Medulla oblongata (tissue), 1 donor: Measurements from ENCODE around the gene ZMIZ1.
A peak's percentile ranks its signal among the peaks of the same experiment; 100 is the strongest.

Source experiments
- DNase-seq: peaks from one replicate; pipeline ENCODE4 v3.0.0-alpha.2; 2015; ENCODE audit errors: extremely low spot score

ZMIZ1 gene

DNA sequence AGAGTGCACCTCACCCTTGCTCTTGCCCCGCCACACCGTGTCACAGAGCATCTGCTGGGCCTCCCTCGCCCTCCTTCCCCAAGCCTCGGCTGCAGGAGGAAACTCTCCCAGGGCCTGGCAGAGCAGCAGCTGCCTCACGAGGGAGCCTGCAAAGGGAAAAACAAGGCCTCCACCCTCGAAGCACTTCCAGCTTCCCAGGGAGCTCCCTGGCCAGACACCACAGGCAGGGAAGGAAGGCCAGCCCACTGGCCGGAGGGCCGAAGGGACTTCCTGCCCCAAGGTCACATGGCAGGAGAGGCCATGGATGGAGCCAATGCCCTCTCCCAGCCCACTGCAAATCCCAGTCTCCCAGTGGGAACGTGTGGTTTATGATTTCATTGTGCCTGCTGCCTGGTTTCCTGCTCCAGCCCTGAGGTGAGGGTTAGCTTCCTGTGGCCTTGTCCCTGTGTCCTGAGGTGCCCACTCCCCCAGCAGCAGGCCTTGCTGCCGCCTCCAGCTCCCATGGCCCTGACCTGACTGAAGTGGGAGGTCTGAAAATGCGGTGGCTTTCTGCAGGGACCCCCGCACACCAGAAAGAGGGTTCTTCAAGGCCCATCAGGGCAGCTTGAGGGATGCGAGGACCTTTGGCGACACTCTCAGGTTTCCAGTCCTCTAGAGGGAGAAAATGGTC is 178.0 kb downstream of the ZMIZ1 start:
- DNase-seq, result peak; percentile 81

DNA sequence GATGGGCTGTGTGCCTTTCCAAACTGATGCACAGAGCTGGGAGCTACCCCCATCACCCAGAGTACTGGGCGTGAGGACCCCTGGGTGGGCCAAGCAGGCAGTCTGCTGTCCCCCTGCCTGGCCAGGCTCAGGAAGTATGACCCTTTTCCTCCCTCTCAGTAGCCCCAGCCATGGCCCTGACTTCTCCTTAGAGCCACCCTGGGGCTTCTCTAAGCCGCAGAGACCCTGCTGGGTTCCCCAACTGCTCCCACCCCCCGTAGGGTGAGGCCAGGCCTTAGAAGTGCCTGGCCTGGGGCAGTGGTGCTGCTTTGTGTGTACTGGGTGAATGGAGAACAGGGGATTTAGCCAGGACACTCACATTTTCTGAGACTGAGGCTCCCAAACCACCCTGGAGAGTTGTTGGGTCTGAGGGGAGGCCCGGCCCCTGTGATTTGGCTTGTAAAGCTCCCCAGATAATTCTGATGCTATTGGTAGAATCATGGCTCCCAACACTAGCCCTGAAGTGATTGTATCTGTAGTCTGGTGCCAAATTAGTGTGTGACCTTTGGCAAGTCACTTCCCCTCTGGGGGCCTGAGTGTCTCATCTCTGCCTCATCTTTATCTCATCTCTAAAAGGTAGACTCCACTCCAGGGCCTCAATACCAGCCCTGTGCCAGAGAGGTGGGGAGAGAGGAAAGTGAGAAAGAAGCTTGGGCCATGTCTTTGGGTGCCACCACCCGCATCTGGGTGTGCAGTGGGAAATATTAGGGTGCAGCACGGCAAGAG is 178.8 kb downstream of the ZMIZ1 start:
- no peak for DNase-seq

DNA sequence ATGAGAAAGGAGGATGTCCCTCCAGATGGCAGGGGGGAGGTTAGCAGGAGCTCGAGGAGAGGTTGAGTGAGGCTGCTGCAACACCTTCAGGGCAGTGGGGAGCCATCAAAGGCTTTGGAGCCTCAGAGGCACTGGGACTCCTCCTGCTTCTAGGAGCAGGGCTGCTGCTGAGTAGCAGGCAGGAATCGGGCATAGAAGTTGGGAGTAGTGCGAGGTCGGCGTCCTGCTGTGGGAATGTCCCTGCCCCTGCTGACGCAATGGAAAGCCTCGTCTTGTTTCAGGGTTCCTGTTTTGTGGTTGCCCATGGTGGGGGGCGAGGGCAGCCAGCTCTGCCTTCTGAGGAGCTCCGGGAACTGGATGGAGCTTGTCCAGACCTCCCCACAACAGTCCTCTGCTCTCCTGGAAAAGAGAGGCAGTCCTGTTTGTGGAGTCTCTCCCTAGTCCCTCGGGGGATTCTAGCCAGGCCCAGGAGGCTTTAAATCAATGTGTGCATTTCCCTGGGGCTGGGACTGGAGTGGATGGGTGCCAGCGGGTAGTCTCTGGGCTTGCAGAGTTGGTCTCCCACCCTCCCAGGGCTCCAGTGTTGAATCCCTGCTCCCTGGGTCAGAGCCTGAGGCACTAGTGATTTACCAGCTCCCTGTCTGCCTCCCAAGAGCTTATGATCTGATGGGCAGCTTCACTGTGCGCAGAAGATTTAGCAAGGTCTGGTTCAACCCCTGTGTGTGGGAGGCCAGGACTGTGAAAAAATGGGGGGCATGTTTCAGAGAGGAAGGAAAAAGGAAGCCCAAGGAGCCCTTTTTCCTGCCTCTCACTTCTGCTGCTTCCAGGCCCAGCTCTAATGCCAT is 179.8 kb downstream of the ZMIZ1 start:
- DNase-seq, result peak; percentile 87

DNA sequence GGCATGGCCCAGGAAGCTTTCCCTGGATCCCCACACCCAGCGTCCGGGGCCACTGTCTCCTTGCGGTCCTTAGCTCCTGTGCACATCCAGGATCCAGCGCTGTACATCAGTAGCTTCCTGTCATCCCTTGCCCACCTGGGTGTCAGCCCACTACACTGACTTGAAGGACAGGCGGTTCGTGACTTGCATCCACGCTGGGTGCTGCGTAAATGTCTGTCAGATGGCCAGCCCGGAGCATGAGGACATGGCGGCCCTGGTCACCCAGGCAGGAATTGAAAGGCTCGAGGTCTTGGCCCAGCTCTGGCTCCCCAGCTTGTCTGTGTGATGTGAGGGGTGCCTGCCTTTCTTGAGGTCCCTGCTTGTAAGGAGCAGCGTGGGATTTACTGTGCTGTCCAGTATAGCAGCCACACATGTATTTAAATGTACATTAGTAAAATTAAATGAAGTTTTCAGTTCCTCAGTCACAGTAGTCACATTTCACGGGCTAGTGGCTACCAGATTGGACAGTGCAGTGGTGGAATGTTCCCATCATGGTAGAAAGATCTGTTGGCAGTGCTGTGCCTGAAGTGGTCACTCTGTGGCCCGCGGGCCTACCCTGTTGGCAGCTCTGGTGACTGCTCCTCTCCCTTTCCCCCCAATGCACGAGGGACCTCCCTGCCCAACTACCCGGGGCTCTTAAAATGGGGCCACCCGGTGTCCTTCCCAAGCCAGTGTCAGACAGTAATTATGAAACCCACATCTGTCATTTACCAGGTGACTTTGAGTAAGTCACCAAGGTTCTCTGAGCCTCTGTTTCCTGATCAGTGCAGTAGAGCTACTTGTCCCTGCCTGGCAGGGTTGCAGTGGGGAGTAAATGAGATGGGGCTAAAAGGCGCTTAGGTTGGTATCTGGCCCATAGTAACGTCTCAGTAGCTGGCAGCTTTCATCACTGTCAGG is 180.7 kb downstream of the ZMIZ1 start:
- DNase-seq, result no peak

DNA sequence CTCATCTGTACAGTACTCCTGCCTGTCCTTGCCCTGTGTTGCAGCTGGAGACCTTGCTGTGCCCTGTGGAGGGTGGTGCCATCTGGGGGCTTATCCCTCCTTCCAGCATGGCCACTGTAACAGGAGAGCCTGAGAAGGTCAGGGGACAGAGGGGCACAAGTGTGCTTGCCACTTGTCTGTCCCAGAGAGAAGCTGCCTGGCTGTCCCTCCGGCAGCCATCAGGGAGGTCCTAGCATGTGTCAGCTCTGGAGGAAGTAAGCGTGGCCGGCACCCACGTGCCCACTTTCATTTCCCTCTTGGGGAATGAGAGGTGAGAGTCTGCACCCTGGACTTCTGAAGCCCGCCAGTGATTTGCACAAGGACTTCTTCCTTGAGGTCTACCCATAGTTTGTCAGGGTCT is 181.5 kb downstream of the ZMIZ1 start:
- DNase-seq, result peak; percentile 89

DNA sequence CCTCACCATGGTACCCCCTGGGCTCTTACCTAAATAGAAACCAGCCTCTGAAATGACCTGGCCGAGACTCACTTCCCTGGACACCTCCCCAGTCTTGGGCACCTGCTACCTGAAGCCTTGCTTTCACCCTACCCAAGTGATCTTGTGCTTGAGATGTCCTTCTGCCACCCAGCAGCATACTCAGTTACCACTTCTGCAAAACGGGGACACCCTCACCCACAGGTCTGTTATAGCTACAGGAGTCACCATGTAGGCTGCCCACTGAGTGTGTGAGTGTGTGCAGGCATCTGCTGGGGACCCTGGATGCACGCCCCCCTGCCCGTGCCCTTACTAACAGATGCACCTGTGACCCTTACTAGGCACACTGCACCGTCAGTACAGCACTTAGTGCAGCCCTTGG is 183.7 kb downstream of the ZMIZ1 start:
- DNase-seq, result no peak

DNA sequence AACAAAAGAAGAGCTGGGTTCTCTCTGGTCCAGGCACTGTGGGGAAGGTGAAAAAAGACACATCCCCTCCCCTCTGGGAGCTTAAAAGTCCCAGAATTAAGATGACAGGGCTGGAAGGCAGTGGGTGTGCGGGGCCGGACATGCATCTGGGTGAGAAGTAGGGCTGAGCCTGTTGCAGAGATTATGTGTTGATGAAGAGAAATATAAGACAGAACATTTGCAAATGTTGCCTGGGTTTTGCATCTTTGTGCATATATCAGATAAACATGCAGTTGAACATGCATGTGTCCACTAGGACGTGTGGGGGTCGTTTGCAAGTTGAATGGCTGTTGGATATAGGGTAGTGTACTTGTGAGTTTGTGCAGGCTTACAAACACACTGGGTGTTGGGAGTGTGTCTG is 184.2 kb downstream of the ZMIZ1 start:
- no peak for DNase-seq

DNA sequence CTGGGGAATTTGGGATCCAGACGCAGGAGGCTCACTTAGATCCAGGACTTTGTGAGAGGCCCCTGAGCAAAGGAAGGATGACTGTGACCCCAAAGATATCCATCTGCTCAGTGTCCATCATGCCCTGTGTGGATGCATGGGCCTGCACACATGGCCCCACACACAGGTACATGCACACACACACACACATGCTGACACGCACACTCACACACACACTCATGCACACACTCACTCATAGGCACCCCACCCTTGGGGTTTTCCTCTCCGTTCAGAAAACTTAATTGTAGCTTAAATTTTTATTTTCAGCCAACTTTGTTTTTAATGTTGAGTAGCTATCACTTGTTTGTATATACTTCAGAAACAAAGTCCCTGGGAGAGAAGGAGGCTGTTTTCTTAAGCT is 184.9 kb downstream of the ZMIZ1 start:
- DNase-seq, result no peak

DNA sequence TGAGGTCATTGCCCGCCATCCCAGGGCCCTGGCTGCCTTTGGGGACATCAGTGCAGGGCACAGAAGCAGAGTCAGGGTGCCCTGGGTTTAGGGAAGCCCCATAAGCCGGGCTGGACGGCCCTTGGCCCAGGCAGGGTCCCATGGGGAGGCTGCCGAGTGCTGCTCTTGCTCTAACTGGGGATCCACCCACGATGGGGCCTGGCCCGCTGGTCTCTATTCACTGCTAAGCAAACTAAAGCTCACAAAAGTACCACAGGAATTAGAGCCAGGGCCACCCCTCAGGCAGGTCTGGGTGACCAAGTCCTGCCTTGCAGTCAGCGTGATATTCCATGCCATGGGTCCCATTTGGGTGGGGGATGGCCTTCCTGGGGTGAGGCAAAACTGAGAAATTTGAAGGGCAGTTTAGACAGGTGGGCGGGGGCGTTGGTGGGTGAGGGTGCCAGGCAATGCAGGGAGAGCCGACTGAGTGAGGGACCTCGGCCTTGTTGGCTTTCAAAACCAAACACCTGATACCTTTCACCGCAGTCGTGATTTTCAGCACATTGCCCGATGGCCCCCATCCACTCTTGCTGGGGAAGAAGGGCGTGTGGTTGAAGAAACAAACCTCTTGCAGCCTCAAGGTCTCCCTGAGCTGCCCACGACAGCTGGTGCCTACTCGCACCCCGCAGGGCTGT is 185.7 kb downstream of the ZMIZ1 start:
- no peak for DNase-seq

DNA sequence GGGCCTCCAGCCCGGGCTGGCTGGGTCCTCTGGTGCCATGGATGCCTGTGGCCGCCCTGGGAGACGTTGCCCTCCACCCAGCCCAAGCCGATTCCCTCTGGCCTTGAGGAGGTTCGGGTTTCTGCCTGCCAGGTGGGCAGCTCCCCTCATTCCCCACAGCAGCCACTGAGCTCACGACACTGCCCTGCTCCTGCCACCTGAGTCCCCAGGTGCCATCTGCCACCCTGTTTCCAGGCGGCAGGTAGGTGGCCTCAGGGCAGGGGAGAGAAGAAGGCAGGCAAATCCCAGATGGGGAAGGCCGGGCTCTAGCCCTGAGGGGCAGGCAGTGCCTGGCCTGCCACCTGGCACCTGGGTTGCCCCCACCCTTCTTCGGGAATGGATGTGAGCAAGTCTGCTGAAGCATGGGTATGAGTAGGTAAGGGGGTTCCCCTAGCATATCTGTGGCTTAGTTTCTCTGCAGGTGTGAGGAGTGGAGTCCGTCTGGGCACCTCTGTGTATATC is 186.3 kb downstream of the ZMIZ1 start:
- no peak for DNase-seq

DNA sequence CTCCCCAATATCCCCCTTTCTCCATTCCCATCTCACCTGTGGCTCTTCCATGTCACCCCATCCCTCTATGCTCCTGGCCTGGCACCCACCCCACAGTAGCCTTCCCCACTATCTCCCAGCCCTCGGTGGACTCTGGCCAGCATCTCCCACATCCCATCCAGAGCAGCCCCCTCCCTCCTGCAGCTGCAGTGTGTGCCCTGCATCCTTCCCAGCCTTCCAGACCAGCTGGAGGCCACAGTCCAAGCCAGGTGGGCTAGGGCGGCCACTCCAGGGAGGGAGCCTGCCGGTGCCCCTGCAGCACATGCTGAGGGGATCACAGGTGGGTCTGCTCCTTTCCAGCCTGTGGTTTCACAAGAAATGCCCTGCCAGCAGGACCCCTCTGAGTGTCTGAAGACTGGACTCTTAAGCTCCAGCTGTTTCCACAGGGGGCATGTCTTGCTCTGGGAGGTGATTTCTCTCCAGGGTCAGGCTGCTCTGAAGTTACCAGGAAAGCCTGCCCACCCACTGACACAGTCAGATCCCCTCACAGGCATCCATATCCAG is 187.6 kb downstream of the ZMIZ1 start:
- DNase-seq, result no peak

DNA sequence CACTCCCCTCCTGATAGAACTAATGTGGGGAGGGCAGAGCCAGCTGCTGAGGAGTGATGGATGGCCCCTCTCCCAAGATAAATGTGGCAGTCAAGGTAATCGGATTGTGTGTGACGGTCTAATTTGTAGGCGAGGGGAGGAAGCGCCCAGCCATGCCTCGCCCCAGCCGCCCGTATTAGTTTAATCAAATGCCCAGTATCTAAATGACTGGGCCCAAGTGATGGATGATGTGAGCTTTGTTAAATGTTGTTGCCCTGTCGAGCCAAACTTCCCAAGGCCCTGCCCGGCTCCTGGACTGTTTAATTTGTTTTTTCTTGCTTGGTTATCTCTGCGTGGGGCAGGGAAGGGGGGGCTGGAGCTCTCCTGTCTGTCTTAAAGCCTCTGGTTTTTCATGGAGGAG is 190.1 kb downstream of the ZMIZ1 start:
- no peak for DNase-seq

DNA sequence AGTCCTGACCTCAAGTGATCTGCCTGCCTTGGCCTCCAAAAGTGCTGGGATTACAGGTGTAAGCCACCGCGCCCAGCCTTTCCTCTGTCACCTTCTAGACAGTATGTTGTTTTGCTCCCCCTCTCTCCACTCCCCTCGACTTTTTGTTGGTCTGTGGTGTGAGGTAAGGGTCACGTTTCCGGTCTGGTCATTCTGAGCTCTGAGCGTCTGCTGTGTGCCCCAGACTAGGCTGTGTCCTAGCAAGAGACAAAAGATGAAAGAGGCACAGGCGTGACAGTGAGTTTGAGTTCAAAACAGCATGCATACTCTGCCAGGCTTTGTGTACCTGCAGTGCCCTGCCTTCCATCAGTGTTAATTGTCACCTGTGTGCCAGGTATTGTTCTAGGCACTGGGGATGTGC is 191.1 kb downstream of the ZMIZ1 start:
- DNase-seq, result no peak

DNA sequence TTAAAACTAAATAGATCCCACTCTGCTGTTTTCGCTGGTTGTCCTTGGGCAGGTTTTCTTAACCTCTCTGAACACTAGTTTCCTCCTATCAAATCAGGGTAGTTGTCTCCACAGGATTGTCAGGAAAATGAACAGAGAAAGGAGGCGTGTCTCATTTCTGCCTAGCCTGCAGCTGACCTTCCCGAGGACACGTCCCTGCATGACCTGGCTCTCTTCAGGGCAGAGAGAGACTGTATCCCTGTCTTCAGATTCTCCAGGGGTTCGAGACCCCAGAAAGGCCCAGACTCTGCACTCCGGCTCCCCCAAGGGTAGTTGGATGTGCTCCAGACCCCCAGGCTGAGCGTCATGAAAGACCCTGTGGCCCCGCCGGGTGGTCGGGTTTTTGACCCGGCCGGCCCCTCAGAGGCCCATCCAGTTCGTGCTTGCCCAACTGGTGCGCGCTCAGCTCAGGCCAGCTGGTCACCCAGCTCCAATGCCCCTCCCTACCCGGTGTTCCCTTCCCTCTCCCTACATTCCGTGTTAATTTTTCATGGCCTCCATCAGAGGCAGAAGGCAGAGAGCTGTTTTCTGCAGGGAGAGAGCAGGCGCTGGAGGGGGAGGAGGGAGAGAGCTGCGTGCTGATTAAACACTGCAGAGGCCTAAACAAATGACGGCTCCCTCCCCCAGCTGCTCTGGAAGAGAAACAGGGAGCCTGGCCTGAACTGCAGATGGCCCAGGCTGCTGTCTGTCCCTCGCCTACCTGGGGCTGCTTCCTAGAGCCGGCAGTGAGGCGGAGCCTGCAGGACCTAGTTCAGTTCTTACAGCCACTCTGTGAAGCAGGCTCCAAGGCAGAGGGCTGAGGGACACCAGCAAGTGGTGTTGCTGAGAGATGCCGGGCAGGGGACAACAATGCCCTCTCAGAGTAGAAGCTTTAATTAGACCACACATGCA is 192.3 kb downstream of the ZMIZ1 start:
- DNase-seq, result peak; percentile 71

DNA sequence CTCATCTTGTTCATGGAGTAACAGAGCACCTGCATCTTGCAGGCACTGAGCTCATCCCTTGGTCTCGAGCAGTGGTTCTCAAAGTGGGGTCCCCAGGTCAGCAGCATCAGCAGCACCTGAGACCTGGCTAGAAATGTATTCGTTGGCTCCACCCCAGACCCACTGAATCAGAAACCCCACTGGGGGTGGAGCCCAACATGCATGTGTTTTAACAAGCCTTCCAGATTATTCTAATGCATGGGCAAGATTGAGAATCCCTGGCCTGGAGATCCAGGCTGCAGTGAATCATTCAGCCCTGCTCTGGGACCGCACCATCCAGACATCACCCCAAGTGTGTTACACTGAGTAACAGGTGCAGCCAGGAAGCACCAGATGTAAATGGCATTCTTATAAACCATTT is 193.4 kb downstream of the ZMIZ1 start:
- no peak for DNase-seq

DNA sequence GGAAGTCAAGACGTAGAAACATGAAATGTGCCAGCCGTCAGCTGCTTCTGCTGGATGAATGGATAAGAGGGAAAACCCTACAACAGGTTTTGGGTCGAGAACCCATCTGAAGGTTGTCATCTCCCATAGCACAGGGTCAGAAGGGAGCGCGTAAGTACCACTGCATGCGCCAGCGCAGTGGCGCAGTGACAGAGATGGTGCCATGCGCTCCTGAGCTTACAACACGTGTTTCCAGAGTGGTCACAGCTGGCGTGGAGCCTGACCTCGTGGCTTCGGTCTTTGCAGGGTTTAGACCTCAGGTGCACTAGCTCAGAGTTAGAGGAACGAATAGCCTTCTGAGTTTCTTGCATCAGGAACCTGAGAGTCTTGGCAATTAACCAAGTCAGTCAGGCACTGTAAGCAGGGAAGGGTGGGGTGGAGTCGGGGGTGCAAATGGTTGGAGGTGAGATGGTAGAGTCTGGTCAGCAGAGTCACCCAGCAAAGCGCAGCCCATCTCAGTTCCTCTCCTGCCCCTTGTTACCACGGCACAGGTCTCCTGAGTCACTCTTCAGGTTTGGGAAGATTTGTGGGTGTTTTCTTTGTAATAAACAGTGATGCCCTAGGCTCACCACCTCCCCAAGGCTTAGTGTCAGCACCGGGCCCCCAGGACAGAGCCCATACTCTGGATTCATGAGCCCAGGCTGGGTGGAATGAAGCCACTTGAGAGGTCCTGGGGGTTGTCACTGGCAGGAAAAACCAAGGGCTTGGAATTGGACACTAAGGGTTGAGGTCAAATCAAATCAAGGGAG is 194.4 kb downstream of the ZMIZ1 start:
- DNase-seq, result no peak

DNA sequence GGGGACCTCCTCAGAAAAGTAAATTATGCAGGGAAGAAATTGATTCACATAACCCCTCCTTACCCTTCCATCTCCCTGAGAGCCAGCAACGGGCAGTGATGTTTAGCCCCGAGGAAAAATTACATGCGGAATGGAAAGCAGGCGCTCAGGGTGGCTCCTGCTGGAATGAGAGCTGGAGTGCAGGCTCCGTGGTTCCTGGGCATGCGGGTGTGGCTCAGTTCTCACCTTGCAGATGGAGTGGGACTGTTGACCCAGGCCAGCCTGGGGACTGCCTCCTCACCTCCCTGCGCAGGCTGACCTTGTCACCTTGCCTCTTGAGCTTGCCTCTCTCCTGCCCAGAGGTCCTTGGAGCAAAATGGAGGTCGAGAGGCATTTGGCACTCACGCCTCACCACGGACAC is 195.2 kb downstream of the ZMIZ1 start:
- no peak for DNase-seq

DNA sequence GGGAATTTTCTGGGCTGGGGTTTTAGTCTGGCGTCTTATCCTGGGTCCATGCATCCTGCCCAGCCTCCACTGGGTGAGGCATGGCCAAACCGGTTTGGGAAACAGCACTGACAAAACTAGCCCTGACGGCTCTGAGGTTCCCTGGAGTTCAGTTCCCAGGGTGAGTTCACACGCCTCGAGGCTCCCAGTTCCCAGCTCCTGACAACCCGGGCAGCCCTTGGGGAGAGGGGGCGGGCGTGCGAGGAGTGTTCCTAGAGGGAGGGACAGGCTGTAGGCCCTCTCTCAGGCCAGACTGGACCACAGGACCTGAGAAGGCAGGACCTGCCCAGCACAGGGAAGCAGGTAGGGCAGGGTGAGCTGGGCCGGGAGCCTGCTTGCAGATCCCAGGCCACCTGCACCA is 196.2 kb downstream of the ZMIZ1 start:
- DNase-seq, result no peak

DNA sequence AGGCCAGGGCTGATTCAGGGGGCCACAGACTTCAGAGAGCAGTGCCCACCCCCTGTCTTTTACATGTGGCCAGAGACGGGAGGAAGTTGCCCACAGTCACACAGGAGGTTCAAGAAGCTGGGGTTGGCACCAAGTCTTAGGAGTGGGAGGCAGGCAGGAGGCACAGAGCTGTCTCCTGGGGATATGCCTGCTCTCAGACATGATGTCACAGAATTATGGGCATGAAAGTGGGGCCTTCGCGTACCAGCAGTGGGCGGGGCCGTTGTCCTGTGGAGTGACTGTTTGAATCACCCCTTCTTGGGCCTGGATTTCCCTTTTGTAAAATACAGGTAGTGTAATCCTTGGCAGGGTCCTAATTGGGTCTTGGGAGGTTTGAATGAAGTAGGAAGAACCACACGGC is 197.3 kb downstream of the ZMIZ1 start:
- no peak for DNase-seq
